Stimulated activated naive CD4-positive, alpha-beta T cell treated with Interleukin-2 at 50 U/mL for 16 hours (primary cell): ENCODE data around the gene PCGF1.
A peak's percentile ranks its signal among the peaks of the same experiment; 100 is the strongest.
"Not testable (repeated sequence)": the region's sequence is repeated elsewhere in the genome, so short reads cannot be mapped to it uniquely, and the experiment has no call there.

Experiments
- DNase-seq: peaks from one replicate; lab custom pipeline; 2025; lab: John Stamatoyannopoulos, UW

PCGF1 gene

GRCh38 chr2:74499267-74499939 is 8.1 kb downstream of the PCGF1 start, which contains the start of gene LBX2:
Gene LBX2, minus strand, starts transcription at chr2:74499603. Its CDS starts 66 bp downstream, at chr2:74499537.
- DNase-seq: peak; percentile 16

- no peak for DNase-seq
Measured at GRCh38 chr2:74498500-74499266, 8.8 kb downstream of the PCGF1 start.

- DNase-seq: no peak
Measured at GRCh38 chr2:74497777-74498499, 9.6 kb downstream of the PCGF1 start.

GRCh38 chr2:74496997-74497776 is 10.3 kb downstream of the PCGF1 start:
- no peak for DNase-seq

GRCh38 chr2:74495440-74495839 is 12.1 kb downstream of the PCGF1 start:
- no peak for DNase-seq

GRCh38 chr2:74493546-74493945 is 13.9 kb downstream of the PCGF1 start:
- no peak for DNase-seq

- DNase-seq: no peak
Measured at GRCh38 chr2:74491648-74492544, 15.6 kb downstream of the PCGF1 start.

GRCh38 chr2:74489906-74490305 is 17.6 kb downstream of the PCGF1 start:
- DNase-seq: no peak

- DNase-seq: no peak
Measured at GRCh38 chr2:74488643-74489481, 18.6 kb downstream of the PCGF1 start.

- DNase-seq: no peak
Measured at GRCh38 chr2:74486141-74486540, 21.4 kb downstream of the PCGF1 start.

- not testable (repeated sequence) for DNase-seq
Measured at GRCh38 chr2:74483675-74484164, 23.8 kb downstream of the PCGF1 start.

- peak; percentile 94 for DNase-seq
Measured at GRCh38 chr2:74482801-74483674, 24.5 kb downstream of the PCGF1 start, which contains the start of the genes CCDC142 and TTC31. Gene CCDC142, minus strand, starts transcription at chr2:74482998. Its CDS starts 161 bp downstream, at chr2:74482837. Gene TTC31, plus strand, starts transcription at chr2:74483081. Its CDS starts 15 bp downstream, at chr2:74483096.

- peak; percentile 57 for DNase-seq
Measured at GRCh38 chr2:74481961-74482800, 25.3 kb downstream of the PCGF1 start.

GRCh38 chr2:74481431-74481830 is 26.1 kb downstream of the PCGF1 start:
- no peak for DNase-seq

GRCh38 chr2:74474899-74475298 is 32.6 kb downstream of the PCGF1 start:
- no peak for DNase-seq

- no peak for DNase-seq
Measured at GRCh38 chr2:74474481-74474880, 33.0 kb downstream of the PCGF1 start.

GRCh38 chr2:74472945-74473258 is 34.6 kb downstream of the PCGF1 start:
- DNase-seq: no peak
